CD4-positive, alpha-beta T cell treated with Interleukin-17A for 1 hour (primary cell): ENCODE measurements around the gene SLC4A2.

Experiments
- DNase-seq: peaks from one replicate; pipeline ENCODE4 v3.0.0-alpha.2; 2020

The SLC4A2 gene

GRCh38 chr7:151081170-151082101 is 22.0 kb downstream of the SLC4A2 start:
- DNase-seq, result no peak

GRCh38 chr7:151082141-151083070 is 23.0 kb downstream of the SLC4A2 start:
- DNase-seq, result no peak

- peak; percentile 91 for DNase-seq
Measured at GRCh38 chr7:151083071-151083823, 23.9 kb downstream of the SLC4A2 start, which contains the start of gene TMUB1. TSS of gene TMUB1 (minus strand) at chr7:151083493. CDS start at chr7:151082563, 930 bp downstream.

GRCh38 chr7:151083824-151084160 is 24.4 kb downstream of the SLC4A2 start:
- DNase-seq, result no peak

- DNase-seq, result no peak
Measured at GRCh38 chr7:151085329-151085690, 25.9 kb downstream of the SLC4A2 start.

- peak; percentile 58 for DNase-seq
Measured at GRCh38 chr7:151085691-151086620, 26.6 kb downstream of the SLC4A2 start, which contains the start of gene AGAP3. TSS of gene AGAP3 (plus strand) at chr7:151086475. CDS start at chr7:151086742, 267 bp downstream.

- peak; percentile 26 for DNase-seq
Measured at GRCh38 chr7:151086802-151087244, 27.4 kb downstream of the SLC4A2 start.

GRCh38 chr7:151087245-151088018 is 28.0 kb downstream of the SLC4A2 start:
- peak; percentile 35 for DNase-seq

GRCh38 chr7:151088019-151088855 is 28.8 kb downstream of the SLC4A2 start:
- DNase-seq, result no peak

GRCh38 chr7:151088856-151089699 is 29.7 kb downstream of the SLC4A2 start:
- peak; percentile 31 for DNase-seq

- no peak for DNase-seq
Measured at GRCh38 chr7:151089893-151090730, 30.7 kb downstream of the SLC4A2 start.

- no peak for DNase-seq
Measured at GRCh38 chr7:151091003-151091402, 31.6 kb downstream of the SLC4A2 start.

- DNase-seq, result no peak
Measured at GRCh38 chr7:151091431-151091830, 32.0 kb downstream of the SLC4A2 start.

- DNase-seq, result no peak
Measured at GRCh38 chr7:151091988-151092387, 32.6 kb downstream of the SLC4A2 start.

GRCh38 chr7:151093748-151094147 is 34.4 kb downstream of the SLC4A2 start:
- no peak for DNase-seq

- no peak for DNase-seq
Measured at GRCh38 chr7:151094675-151095074, 35.3 kb downstream of the SLC4A2 start.

- DNase-seq, result no peak
Measured at GRCh38 chr7:151095123-151095797, 35.9 kb downstream of the SLC4A2 start.
